ENCODE data around the gene NCLN.
"Not testable (repeated sequence)": the region's sequence is repeated elsewhere in the genome, so short reads cannot be mapped to it uniquely, and the experiment has no call there.

NCLN gene

DNA sequence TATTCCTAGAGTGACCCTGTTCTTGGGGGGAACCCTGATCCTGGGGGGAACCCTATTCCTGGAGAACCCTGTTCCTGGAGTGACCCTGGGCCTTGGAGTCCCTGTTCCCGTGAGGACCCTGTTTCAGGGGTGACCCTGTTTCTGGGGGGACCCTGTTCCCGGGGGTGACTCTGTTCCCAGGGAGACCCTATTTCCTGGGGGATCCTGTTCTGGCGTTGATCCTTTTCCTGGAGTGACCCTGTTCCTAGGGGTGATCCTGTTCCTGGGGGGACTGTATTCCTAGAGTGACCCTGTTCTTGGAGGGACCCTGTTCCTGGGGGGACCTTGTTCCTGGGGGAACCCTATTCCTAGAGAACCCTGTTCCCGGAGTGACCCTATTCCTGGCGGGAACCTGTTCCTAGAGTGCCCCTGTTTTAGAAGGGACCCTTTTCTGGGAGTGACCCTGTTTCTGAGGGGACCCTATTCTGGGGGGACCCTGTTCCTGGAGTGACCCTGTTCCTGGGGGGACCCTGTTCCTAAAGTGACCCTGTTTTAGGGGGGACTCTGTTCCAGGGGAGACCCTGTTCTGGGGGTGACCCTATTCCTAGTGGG, 34.9 kb upstream of the NCLN start:
- peaks cover 8% of the 10 kb centered on the region for H3K4me1 ChIP-seq (ENCODE audit: insufficient read depth, insufficient read length)

DNA sequence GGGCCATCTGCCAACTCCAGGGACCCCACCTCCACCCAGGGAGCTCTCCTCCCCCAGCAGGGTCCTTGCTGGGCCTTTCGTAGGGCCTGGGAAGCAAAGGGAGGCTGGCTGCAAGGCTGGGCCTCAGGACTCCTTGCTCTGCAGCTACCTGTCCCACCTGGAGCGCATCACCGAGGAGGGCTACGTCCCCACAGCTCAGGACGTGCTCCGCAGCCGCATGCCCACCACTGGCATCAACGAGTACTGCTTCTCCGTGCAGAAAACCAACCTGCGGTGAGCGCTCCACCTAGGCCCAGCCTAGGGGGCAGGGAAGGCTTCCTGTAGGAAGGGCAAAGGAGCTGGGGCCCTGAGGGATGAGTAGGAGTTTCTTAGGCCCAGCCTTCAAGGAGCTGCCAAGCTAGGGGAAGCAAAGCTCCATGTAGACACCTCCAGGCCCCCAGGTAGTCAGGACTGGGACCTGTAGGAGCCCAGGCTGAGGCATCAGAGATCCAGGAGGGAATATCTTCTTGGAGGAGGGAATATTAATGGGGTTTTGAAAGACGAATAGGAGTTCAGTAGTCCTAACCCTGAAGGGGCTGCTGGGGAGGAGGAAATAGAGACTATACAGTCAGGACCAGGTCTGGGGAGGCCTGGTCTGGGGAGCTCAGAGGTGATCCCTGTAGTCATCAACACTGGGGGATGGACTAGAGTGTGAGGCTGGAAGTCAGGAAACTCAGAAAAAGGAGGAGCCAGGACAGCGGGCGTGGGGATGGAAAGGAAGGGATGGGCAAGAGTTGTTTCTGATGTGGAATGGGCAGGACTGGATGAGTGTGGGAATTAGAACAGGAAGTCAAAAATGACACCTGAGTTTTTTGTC, 33.9 kb upstream of the NCLN start:
- TF ChIP-seq SUZ12 (IDR thresholded peaks at IDR 0.05; ENCODE audit: extremely low read depth, insufficient read depth, insufficient read length): no peak
- no peak for TF ChIP-seq ZNF274 (IDR thresholded peaks at IDR 0.05; ENCODE audit: low read depth, low read length)
- no peak for TF ChIP-seq YY1 (IDR thresholded peaks at IDR 0.05; ENCODE audit: insufficient read depth, insufficient read length)
- no peak overlapping the region for H3K4me3 ChIP-seq (ENCODE audit: insufficient read length, low read depth)
- H3K36me3 ChIP-seq (ENCODE audit: insufficient read depth, insufficient read length, low read length): no peaks in the 10 kb centered on the region
- H3K4me1 ChIP-seq (ENCODE audit: insufficient read depth, insufficient read length): peaks cover 11% of the 10 kb centered on the region
- H3K27me3 ChIP-seq (ENCODE audit: insufficient read depth, insufficient read length): peaks cover 15% of the 10 kb centered on the region
- H3K9me3 ChIP-seq (ENCODE audit: insufficient read depth, low read length): no peaks in the 10 kb centered on the region
- DNase-seq (ENCODE audit: low read depth, low spot score): no peak
- no peak overlapping the region for H3K9ac ChIP-seq (ENCODE audit: insufficient read length, low read depth)

More for the DNA sequence above, 34.9 kb upstream of the NCLN start:
- TF ChIP-seq YY1 (IDR thresholded peaks at IDR 0.05; ENCODE audit: insufficient read depth, insufficient read length) (no peak), SUZ12 (IDR thresholded peaks at IDR 0.05; ENCODE audit: extremely low read depth, insufficient read depth, insufficient read length) (no peak), ZNF274 (IDR thresholded peaks at IDR 0.05; ENCODE audit: low read depth, low read length) (no peak)
- H3K27me3 ChIP-seq (ENCODE audit: insufficient read depth, insufficient read length): peaks cover 13% of the 10 kb centered on the region
- DNase-seq (ENCODE audit: low read depth, low spot score): no peak
- no peaks in the 10 kb centered on the region for H3K9me3 ChIP-seq (ENCODE audit: insufficient read depth, low read length)
- no peak overlapping the region for H3K4me3 ChIP-seq (ENCODE audit: insufficient read length, low read depth)
- H3K36me3 ChIP-seq (ENCODE audit: insufficient read depth, insufficient read length, low read length): no peaks in the 10 kb centered on the region
- H3K9ac ChIP-seq (ENCODE audit: insufficient read length, low read depth): no peak overlapping the region

DNA sequence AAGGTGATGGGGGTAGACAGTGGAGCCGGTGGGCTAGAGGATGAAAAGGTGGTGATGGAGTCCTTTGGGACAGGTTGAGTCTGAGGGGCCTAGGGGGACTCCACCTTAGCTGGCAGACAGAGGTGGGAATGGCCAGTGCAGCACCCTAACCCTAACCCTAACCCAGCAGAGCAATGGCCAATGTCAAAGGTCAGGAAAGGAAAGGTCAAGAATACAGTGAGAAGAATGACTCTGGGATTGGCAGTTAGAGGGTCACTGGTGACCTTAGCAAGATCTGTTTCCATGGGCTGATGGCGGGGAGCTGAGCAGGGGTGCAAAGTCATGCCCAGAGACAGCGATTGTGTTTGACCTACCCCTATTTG, 33.3 kb upstream of the NCLN start:
- H3K27me3 ChIP-seq (ENCODE audit: insufficient read depth, insufficient read length): peaks cover 18% of the 10 kb centered on the region
- no peak overlapping the region for H3K9ac ChIP-seq (ENCODE audit: insufficient read length, low read depth)
- no peak overlapping the region for H3K4me3 ChIP-seq (ENCODE audit: insufficient read length, low read depth)
- H3K36me3 ChIP-seq (ENCODE audit: insufficient read depth, insufficient read length, low read length): no peaks in the 10 kb centered on the region
- TF ChIP-seq SUZ12 (IDR thresholded peaks at IDR 0.05; ENCODE audit: extremely low read depth, insufficient read depth, insufficient read length): no peak
- no peak for TF ChIP-seq ZNF274 (IDR thresholded peaks at IDR 0.05; ENCODE audit: low read depth, low read length)
- no peak for TF ChIP-seq YY1 (IDR thresholded peaks at IDR 0.05; ENCODE audit: insufficient read depth, insufficient read length)
- DNase-seq (ENCODE audit: low read depth, low spot score): no peak
- H3K4me1 ChIP-seq (ENCODE audit: insufficient read depth, insufficient read length): peaks cover 11% of the 10 kb centered on the region
- H3K9me3 ChIP-seq (ENCODE audit: insufficient read depth, low read length): no peaks in the 10 kb centered on the region

DNA sequence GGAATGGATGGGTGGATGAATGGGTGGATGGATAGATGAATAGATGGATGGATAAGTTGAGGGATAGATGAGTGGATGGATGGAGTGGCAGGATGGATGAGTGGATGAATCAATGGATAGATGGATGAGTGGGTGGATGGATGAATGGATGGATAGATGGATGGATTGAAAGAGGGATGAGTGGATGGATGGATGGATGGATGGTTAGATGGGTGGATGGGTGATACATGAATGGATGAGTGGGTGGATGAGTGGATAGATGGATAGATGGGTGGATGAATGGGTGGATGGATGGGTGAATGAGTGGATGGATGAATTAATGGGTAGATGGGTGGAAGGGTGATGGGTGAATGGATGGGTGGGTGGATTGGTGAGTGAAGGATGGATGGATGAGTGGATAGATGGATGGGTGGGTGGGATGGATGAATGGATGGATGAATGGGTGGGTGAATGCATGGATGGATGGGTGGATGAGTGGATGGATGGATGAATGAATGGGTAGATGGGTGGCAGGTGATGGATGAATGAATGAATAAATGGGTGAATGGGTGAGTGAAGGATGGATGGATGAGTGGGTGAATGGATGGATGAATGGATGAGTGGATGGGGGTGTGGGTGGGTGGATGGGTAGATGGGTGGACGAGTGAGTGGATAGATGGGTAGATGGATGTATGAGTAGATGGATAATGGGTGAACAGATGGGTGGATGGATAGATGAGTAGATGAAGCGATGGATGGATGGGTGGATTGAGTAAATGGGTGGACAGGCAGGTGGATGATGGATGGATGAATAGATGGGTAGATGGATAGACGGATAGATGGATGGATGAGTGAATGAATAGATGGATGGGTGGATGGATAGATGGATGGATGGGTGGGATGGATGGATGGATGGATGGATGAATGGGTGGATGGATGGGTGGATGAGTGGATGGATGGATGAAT, 32.2 kb upstream of the NCLN start:
- H3K4me1 ChIP-seq (ENCODE audit: insufficient read depth, insufficient read length): peaks cover 11% of the 10 kb centered on the region
- no peak for DNase-seq (ENCODE audit: low read depth, low spot score)
- no peaks in the 10 kb centered on the region for H3K9me3 ChIP-seq (ENCODE audit: insufficient read depth, low read length)
- no peak overlapping the region for H3K4me3 ChIP-seq (ENCODE audit: insufficient read length, low read depth)
- H3K36me3 ChIP-seq (ENCODE audit: insufficient read depth, insufficient read length, low read length): no peaks in the 10 kb centered on the region
- H3K27me3 ChIP-seq (ENCODE audit: insufficient read depth, insufficient read length): peaks cover 24% of the 10 kb centered on the region
- H3K9ac ChIP-seq (ENCODE audit: insufficient read length, low read depth): no peak overlapping the region
- no peak for TF ChIP-seq YY1 (IDR thresholded peaks at IDR 0.05; ENCODE audit: insufficient read depth, insufficient read length)
- TF ChIP-seq SUZ12 (IDR thresholded peaks at IDR 0.05; ENCODE audit: extremely low read depth, insufficient read depth, insufficient read length): no peak
- no peak for TF ChIP-seq ZNF274 (IDR thresholded peaks at IDR 0.05; ENCODE audit: low read depth, low read length)

GRCh38 chr19:3154447-3154846, 31.3 kb upstream of the NCLN start:
- not testable (repeated sequence) for H3K4me3 ChIP-seq (ENCODE audit: insufficient read length, low read depth); H3K9me3 ChIP-seq (ENCODE audit: insufficient read depth, low read length); H3K4me1 ChIP-seq (ENCODE audit: insufficient read depth, insufficient read length); H3K36me3 ChIP-seq (ENCODE audit: insufficient read depth, insufficient read length, low read length); H3K9ac ChIP-seq (ENCODE audit: insufficient read length, low read depth); DNase-seq (ENCODE audit: low read depth, low spot score)
- peaks cover 24% of the 10 kb centered on the region for H3K27me3 ChIP-seq (ENCODE audit: insufficient read depth, insufficient read length)

- peaks cover 9% of the 10 kb centered on the region for H3K4me1 ChIP-seq (ENCODE audit: insufficient read depth, insufficient read length)
- H3K36me3 ChIP-seq (ENCODE audit: insufficient read depth, insufficient read length, low read length): no peaks in the 10 kb centered on the region
- no peaks in the 10 kb centered on the region for H3K9me3 ChIP-seq (ENCODE audit: insufficient read depth, low read length)
- peaks cover 24% of the 10 kb centered on the region for H3K27me3 ChIP-seq (ENCODE audit: insufficient read depth, insufficient read length)
- TF ChIP-seq SUZ12 (IDR thresholded peaks at IDR 0.05; ENCODE audit: extremely low read depth, insufficient read depth, insufficient read length) (no peak), YY1 (IDR thresholded peaks at IDR 0.05; ENCODE audit: insufficient read depth, insufficient read length) (no peak), ZNF274 (IDR thresholded peaks at IDR 0.05; ENCODE audit: low read depth, low read length) (no peak)
- H3K4me3 ChIP-seq (ENCODE audit: insufficient read length, low read depth): no peak overlapping the region
- H3K9ac ChIP-seq (ENCODE audit: insufficient read length, low read depth): no peak overlapping the region
- no peak for DNase-seq (ENCODE audit: low read depth, low spot score)
Measured at GRCh38 chr19:3154957-3155736, 30.6 kb upstream of the NCLN start.

All from NT2/D1 (cell line).